Endothelial cell of umbilical vein (primary cell): Measurements from ENCODE around the gene NT5C1B. TPM values are rescaled to one million over a fixed set of nuclear protein-coding genes. Genes with fewer than 3 reads are reported as not detected.

Experiments
- BruUV-seq: library from RNA; stranded (reverse); fragments of 400-500 nt; replicated peaks from 2 replicates; lab custom pipeline; 2021; lab: Mats Ljungman, UMichigan
- CTCF ChIA-PET: fragments of 300-600, 350-600 bp; sonication (Branson Sonifier 250); formaldehyde crosslinking; loops from one replicate; lab custom pipeline; 2021; ENCODE audit warnings: antibody characterized with exemption, inconsistent platforms; lab: Charles Lee
- POLR2A ChIA-PET: fragments of 300-600, 350-600 bp; sonication (Branson Sonifier 250); formaldehyde crosslinking; loops from one replicate; lab custom pipeline; 2021; ENCODE audit warnings: antibody characterized with exemption, inconsistent platforms; lab: Charles Lee
- DNase-seq: peaks from one replicate; pipeline ENCODE4 v3.0.0-alpha.2; 2011; ENCODE audit warnings: low read depth, low spot score
- FAIRE-seq: peaks from 2 replicates; lab custom pipeline; 2011; peaks lifted over from hg19 to GRCh38; lab: Jason Lieb, UNC
- H2AFZ ChIP-seq: 2 replicates; pipeline ENCODE4 v1.6.0; 2012; ENCODE audit warnings: low read depth, low read length, control low read depth, inconsistent platforms
- H3K27ac ChIP-seq: 2 replicates; pipeline ENCODE4 v1.5.1; 2011; ENCODE audit warnings: low read depth, mild to moderate bottlenecking, control low read depth, low read length, moderate library complexity; ENCODE audit not compliant: insufficient read depth
- H3K27me3 ChIP-seq, 2 experiments: 2 replicates each; pipeline versions ENCODE4 v1.6.0 to v1.6.1; 2011; ENCODE audit warnings: low read length in 2 of 2, mixed read lengths in 1 of 2; ENCODE audit not compliant: control insufficient read depth in 2 of 2, insufficient read depth in 2 of 2
- H3K36me3 ChIP-seq, 2 experiments: 2 replicates in 1 of 2; 3 replicates in 1 of 2; pipeline ENCODE4 v1.5.1; 2011; ENCODE audit warnings: low read length in 2 of 2, mild to moderate bottlenecking in 1 of 2, moderate library complexity in 1 of 2; ENCODE audit not compliant: control insufficient read depth in 2 of 2, insufficient read depth in 2 of 2; ENCODE audit errors: extremely low read depth in 1 of 2
- H3K4me1 ChIP-seq: 3 replicates; pipeline ENCODE4 v1.5.1; 2011; ENCODE audit warnings: mild to moderate bottlenecking, low read length; ENCODE audit not compliant: control insufficient read depth, insufficient read depth; ENCODE audit errors: extremely low read depth
- H3K4me2 ChIP-seq: 2 replicates; pipeline ENCODE4 v1.6.1; 2011; ENCODE audit warnings: low read length, control low read depth, mixed read lengths; ENCODE audit not compliant: insufficient read depth
- H3K4me3 ChIP-seq, 3 experiments: fragments of 200-600 bp in 1 of 3; sonication (generic), shearing (Covaris generic) in 1 of 3; replicated peaks in 1 of 3; 2 replicates each; pipeline ENCODE4 v1.5.1; 2011 to 2016; ENCODE audit warnings: control low read depth in 3 of 3, low read length in 3 of 3, mild to moderate bottlenecking in 2 of 3, inconsistent platforms in 1 of 3, low read depth in 1 of 3, moderate library complexity in 1 of 3; ENCODE audit not compliant: insufficient read depth in 1 of 3
- H3K79me2 ChIP-seq: 2 replicates; pipeline ENCODE4 v1.6.0; 2012; ENCODE audit warnings: low read length, inconsistent platforms; ENCODE audit not compliant: control insufficient read depth, insufficient read depth
- H3K9ac ChIP-seq: replicated peaks from 2 replicates; pipeline ENCODE3; 2011; ENCODE audit warnings: low read length, control low read depth; ENCODE audit not compliant: insufficient read depth; ENCODE audit errors: extremely low read depth
- H3K9me1 ChIP-seq: replicated peaks from 3 replicates; pipeline ENCODE4 v1.6.0; 2011; ENCODE audit warnings: mild to moderate bottlenecking, low read length; ENCODE audit not compliant: control insufficient read depth, insufficient read depth; ENCODE audit errors: extremely low read depth
- H3K9me3 ChIP-seq: replicated peaks from 2 replicates; pipeline ENCODE4 v1.5.1; 2012; ENCODE audit warnings: low read length, inconsistent platforms; ENCODE audit not compliant: control insufficient read depth, insufficient read depth
- H4K20me1 ChIP-seq: replicated peaks from 2 replicates; pipeline ENCODE3; 2011; ENCODE audit warnings: mild to moderate bottlenecking, low read length; ENCODE audit not compliant: control insufficient read depth, insufficient read depth; ENCODE audit errors: extremely low read depth
- EZH2 ChIP-seq: IDR thresholded peaks from 2 replicates; pipeline ENCODE4 v1.6.1; 2012; ENCODE audit warnings: borderline replicate concordance, low read depth, mild to moderate bottlenecking, moderate library complexity, low read length, inconsistent platforms; ENCODE audit not compliant: severe bottlenecking
- FOS ChIP-seq: IDR thresholded peaks from 2 replicates; pipeline ENCODE4 v1.6.1; 2011; ENCODE audit warnings: mild to moderate bottlenecking, low read length, moderate library complexity, borderline replicate concordance; ENCODE audit not compliant: insufficient read depth
- GATA2 ChIP-seq: IDR thresholded peaks from 2 replicates; pipeline ENCODE4 v1.7.0; 2011; ENCODE audit warnings: low read depth, mild to moderate bottlenecking, moderate library complexity, mixed read lengths, low read length; ENCODE audit not compliant: insufficient read length, insufficient read depth
- JUN ChIP-seq: IDR thresholded peaks from 2 replicates; pipeline ENCODE4 v1.6.1; 2011; ENCODE audit warnings: borderline replicate concordance, low read depth; ENCODE audit not compliant: insufficient read length, insufficient read depth
- MYC ChIP-seq: IDR thresholded peaks from one replicate; pipeline ENCODE4 v1.6.1; 2011; ENCODE audit warnings: mild to moderate bottlenecking, low read depth, low read length
- POLR2A ChIP-seq: IDR thresholded peaks from 2 replicates; pipeline ENCODE4 v1.6.1; 2012; ENCODE audit warnings: low read depth, mild to moderate bottlenecking, control low read depth, low read length
- POLR2AphosphoS5 ChIP-seq: IDR thresholded peaks from 2 replicates; pipeline ENCODE4 v1.6.1; 2012; ENCODE audit warnings: low read depth, mild to moderate bottlenecking, control low read depth, low read length, moderate library complexity; ENCODE audit not compliant: insufficient read depth
- dilution Hi-C: fragments of 300-500 bp; cut with MboI; formaldehyde crosslinking; loops from one replicate; pipeline ENCODE4 v1.15.0; 2019; ENCODE audit warnings: low sequenced_read_pairs; ENCODE audit not compliant: extremely low pct_ligation_motif_present
- intact Hi-C: fragments of 100-400 bp; cut with micrococcal nuclease; formaldehyde crosslinking; loops from one replicate; pipeline ENCODE4 v1.10.0; 2022
- polyA plus RNA-seq, 4 experiments: library from polyadenylated mRNA; depleted of rRNA in 3 of 4; stranded (reverse) in 3 of 4; unstranded in 1 of 4; fragments of >200 nt; gene quantifications; 2 replicates each; pipeline versions ENCODE4 v1.2.1 to v1.2.3, GENCODE V29; 2011 to 2012; ENCODE audit warnings: missing spikeins in 1 of 4
- total RNA-seq: library from RNA; stranded (reverse); gene quantifications from 2 replicates; pipeline ENCODE4 v1.2.3, GENCODE V29; 2021
- TF ChIP-seq, protein P1 (sequence below): IDR thresholded peaks from 2 replicates; pipeline ENCODE4 v1.6.1; 2011; ENCODE audit not compliant: insufficient read depth, insufficient read length
- TF ChIP-seq, protein P2 (sequence below), 2 donors: IDR thresholded peaks; 1 replicate in 1 of 2; 2 replicates in 1 of 2; pipeline ENCODE4 v1.5.1; 2011; ENCODE audit warnings: low read length in 2 of 2, mild to moderate bottlenecking in 2 of 2, moderate library complexity in 2 of 2, control low read depth in 1 of 2, inconsistent platforms in 1 of 2, low read depth in 1 of 2; ENCODE audit not compliant: insufficient read depth in 1 of 2; ENCODE audit errors: extremely low read depth in 1 of 2

The NT5C1B gene
- total and polyA plus RNA-seq, 2 donors (not counting 3 experiments of a cell fraction or from before 2014, with no cell fraction given), result not detected

DNA sequence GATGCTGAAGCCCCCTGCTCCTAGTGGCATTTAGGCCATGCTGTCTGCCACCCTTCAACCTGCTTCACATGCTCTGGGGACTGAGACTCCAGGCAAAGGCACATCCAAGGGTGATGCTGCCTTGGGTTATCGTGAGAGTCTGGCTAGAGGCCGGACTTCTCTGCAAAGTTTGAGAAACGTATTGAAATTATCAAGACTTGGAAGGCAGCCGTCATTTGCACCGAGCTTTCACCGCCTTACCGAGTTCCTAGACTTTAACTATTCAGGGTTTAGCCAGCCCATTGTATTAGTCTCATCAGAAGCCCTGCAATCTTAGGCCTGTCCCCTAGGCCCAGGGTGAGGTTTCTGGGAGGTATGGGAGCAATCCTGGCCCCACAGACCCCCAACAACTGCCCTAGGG lies 62.9 kb downstream of the NT5C1B start:
- BruUV-seq, result no TSS peak
- Histone ChIP-seq H3K4me1 (no peaks in the 10 kb centered on the region), H2AFZ (no peak overlapping the region), H3K4me3 (no peak overlapping the region), H3K36me3 (no peaks in the 10 kb centered on the region), H3K9me1 (no peaks in the 10 kb centered on the region), H3K9ac (no peak overlapping the region), H3K4me2 (no peak overlapping the region), H3K27ac (no peak overlapping the region), H4K20me1 (no peaks in the 10 kb centered on the region), H3K79me2 (no peaks in the 10 kb centered on the region), H3K27me3 (no peaks in the 10 kb centered on the region), H3K9me3 (no peaks in the 10 kb centered on the region)
- ChIA-PET POLR2A (no interaction called here), CTCF (interaction anchor here (1.6 kb wide), 1 partner anchor 1336 kb away, joined by 3 read pairs; no protein-coding TSS in a partner anchor)
- intact Hi-C loops (loop anchor here (10.0 kb wide), 1 partner anchor 348 kb away; no protein-coding TSS in a partner anchor), dilution Hi-C loops (no loop called here)
- no peak for TF ChIP-seq POLR2A
- TF ChIP-seq GATA2, result no peak
- TF ChIP-seq, protein P1, sequence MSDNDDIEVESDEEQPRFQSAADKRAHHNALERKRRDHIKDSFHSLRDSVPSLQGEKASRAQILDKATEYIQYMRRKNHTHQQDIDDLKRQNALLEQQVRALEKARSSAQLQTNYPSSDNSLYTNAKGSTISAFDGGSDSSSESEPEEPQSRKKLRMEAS, result no peak
- no peak for FAIRE-seq
- no peak for DNase-seq

DNA sequence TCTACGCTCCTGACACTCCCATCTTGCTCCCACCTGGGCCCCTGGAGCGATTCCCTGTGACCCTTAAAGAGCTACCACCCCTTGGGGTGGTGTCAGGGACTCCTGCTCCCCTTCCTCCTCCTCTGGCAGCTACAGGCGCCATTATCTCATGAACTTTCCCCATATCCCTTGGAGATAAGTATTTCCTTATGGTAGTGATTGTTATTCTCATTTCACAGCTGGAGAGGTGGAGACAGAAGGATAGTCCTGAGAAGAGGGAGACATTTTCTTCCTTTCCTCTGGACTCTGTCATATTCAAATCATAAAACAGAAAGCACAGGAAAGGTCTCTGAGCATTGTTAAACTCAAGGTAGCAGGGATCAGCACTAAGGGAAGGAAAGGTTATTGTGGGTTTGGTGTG lies 63.5 kb downstream of the NT5C1B start:
- CTCF ChIA-PET, result interaction anchor here (1.6 kb wide), 1 partner anchor 1336 kb away, joined by 3 read pairs; no protein-coding TSS in a partner anchor
- POLR2A ChIA-PET, result no interaction called here
- Histone ChIP-seq H3K9ac (no peak overlapping the region), H3K4me1 (no peaks in the 10 kb centered on the region), H3K4me2 (no peak overlapping the region), H3K27me3 (no peaks in the 10 kb centered on the region), H3K9me1 (no peaks in the 10 kb centered on the region), H2AFZ (no peak overlapping the region), H3K36me3 (no peaks in the 10 kb centered on the region), H3K4me3 (no peak overlapping the region), H3K9me3 (no peaks in the 10 kb centered on the region), H3K79me2 (no peaks in the 10 kb centered on the region), H4K20me1 (no peaks in the 10 kb centered on the region), H3K27ac (no peak overlapping the region)
- TF ChIP-seq POLR2A (no peak), MYC (no peak), FOS (no peak), EZH2 (no peak), POLR2AphosphoS5 (no peak), JUN (no peak), GATA2 (no peak)
- TF ChIP-seq, protein P2, sequence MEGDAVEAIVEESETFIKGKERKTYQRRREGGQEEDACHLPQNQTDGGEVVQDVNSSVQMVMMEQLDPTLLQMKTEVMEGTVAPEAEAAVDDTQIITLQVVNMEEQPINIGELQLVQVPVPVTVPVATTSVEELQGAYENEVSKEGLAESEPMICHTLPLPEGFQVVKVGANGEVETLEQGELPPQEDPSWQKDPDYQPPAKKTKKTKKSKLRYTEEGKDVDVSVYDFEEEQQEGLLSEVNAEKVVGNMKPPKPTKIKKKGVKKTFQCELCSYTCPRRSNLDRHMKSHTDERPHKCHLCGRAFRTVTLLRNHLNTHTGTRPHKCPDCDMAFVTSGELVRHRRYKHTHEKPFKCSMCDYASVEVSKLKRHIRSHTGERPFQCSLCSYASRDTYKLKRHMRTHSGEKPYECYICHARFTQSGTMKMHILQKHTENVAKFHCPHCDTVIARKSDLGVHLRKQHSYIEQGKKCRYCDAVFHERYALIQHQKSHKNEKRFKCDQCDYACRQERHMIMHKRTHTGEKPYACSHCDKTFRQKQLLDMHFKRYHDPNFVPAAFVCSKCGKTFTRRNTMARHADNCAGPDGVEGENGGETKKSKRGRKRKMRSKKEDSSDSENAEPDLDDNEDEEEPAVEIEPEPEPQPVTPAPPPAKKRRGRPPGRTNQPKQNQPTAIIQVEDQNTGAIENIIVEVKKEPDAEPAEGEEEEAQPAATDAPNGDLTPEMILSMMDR (IDR thresholded peaks at IDR 0.05; ENCODE audit: extremely low read depth in 1 of 2, insufficient read depth in 1 of 2, low read depth in 1 of 2, low read length in 2 of 2), result no peak
- TF ChIP-seq, protein P1, result no peak
- FAIRE-seq (no peak), DNase-seq (no peak)
- no TSS peak for BruUV-seq
- intact Hi-C loops (loop anchor here (10.0 kb wide), 1 partner anchor 349 kb away; no protein-coding TSS in a partner anchor), dilution Hi-C loops (no loop called here)
